HG02884 (cell line): Measurements from ENCODE around the gene WDR73.
A peak's percentile ranks its signal among the peaks of the same experiment; 100 is the strongest.
"Not testable (repeated sequence)": the region's sequence is repeated elsewhere in the genome, so short reads cannot be mapped to it uniquely, and the experiment has no call there.

Experiments used
- ATAC-seq: cut with Tn5 transposase; IDR thresholded peaks from one replicate; pipeline ENCODE4 v1.9.1; 2021; ENCODE audit warnings: mild to moderate bottlenecking, moderate library complexity; ENCODE audit not compliant: unreplicated experiment

Gene WDR73

DNA sequence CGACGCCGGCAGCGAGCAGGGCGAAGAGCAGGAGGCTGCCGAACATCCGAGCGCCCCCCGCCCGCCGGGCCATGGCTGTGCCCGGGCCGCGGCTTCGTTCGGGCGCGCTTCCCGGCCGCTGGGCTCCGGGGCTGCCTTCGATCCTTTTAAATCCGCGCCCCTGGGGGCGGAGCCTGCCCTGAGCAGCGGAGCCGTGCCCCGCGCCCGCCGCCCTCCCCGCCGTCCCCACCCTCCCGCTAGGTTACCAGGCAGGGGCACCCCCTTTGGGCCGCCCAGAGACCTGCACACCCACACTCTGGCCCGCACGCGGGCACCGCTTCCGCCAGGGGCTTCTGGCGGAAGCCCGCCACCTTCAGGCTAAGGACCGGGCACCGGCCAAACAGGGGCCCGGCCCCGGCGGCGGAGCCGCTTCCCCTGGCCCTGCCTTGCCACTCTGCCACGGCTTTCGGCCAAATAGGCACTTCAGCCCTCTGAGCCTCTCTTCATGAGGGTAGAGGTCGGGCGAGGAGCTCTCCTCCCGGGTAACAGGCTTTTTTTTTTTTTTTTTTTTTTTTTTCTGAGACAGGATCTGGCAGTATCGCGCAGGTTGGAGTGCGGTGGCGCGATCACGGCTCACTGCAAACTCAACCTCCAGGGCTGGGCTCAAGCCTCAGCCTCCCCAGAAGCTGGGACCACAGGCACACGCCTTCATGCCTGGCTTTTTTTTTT is 4.2 kb upstream of the WDR73 start, which contains the start of gene NMB:
Gene NMB (minus strand): TSS at position 120 of the 708 bp plus-strand sequence. CDS start 47 bp downstream, at position 73.
- peak; percentile 47 for ATAC-seq

DNA sequence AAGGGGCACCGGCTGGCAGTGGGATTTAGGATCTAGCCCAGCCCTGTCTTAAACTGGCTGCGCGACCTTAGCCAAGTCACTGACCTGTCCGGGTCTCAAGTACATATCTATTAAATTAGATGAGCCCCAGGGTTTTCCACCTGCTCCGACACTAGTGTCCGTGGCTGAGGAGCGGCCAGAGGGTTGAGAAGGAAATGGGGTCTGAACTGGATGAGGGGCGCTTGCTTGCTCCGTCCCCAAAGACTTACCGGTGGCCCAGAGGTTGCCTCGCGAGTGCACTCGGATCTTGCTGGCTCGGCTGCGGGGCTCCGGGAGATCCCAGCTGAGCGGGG is 3.6 kb upstream of the WDR73 start:
- ATAC-seq, result peak; percentile 9

DNA sequence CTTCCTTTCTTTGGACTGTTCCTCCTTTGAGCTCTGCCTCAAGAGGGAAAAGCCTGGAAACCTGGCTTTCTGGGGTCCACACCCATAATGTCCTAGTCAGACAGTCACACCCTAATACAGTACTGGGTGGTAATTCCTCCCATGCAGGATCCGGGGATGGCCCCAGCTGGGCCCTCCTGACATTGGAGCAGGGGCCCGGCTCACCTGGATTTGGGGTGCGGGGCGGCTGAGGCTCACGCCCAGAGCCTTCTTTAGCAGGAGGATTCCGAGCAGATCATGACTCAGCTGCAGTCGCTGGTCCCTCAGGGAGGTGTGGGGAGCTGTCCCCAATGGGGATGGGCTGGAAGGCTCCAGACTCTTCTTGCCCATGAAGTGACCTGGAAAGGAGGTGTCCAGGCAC is 2.9 kb upstream of the WDR73 start:
- ATAC-seq, result no peak

DNA sequence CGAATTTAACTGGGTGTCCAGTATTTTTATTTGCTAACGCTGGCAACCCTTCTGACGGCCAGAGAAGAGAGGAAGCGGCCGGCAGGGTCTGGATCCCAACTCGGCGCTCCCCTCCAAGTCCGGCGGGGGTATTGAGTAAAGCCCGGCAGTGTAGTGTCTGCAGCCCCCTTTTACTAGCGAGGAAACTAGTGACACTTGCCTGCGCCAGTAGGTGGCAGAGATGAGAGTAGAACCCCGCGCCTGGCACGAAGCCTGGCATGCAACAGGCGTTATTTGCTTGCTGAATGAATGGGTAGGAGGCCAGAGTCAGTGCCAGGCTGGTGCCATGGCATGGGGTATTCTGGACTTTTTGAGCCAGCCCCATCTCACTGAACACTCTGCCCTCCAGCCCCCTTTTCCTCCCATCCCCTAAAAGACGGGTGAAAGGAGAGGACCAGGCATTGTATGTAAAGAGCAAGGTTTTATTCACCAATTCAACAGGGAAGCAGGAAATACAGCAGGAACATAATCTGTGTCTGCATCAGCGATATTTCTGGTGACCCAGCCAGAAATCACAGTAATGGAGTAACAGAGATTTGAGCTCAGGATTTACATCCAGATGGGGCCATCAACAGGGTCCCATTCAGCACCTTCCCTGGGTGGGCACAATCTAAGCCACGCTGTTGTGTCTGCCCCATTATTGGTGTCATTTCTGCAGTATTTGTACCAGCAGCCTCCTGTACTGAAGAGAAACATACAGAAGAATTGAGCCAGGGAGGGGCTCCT is 788 bp upstream of the WDR73 start:
- no peak for ATAC-seq

DNA sequence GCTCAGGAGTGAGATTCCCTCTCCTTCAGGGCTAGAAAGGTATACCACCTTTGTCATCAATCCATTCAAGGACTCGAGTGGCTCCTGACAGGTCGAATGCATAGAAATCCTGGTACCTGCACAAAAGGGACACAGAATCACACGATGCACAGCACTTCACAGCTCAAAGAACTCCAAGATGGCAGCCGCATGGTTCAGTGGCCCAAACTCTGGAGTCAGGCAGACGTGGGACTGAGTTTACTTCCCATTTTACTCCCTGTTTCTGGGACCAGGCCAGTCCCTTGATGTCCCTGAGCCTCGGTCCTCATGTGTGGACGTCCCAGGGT is 536 bp downstream of the WDR73 start:
- ATAC-seq, result no peak

DNA sequence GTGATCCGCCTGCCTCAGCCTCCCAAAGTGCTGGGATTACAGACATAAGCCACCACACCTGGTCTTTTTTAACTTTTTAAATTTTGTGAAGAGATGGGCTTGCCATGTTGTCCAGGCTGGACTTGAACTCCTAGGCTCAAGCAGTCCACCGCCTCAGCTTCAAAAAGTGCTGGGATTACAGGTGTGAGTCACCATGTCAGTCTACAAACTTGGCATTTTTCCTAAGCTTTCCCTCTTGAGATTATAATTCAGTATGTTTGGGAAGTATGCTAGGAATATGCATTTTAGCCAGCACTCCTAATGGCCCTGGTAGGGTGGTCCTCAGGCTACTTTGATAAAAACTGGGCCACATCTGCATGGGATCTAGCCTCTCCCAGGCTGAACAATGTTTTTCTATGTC is 4.4 kb downstream of the WDR73 start:
- no peak for ATAC-seq

DNA sequence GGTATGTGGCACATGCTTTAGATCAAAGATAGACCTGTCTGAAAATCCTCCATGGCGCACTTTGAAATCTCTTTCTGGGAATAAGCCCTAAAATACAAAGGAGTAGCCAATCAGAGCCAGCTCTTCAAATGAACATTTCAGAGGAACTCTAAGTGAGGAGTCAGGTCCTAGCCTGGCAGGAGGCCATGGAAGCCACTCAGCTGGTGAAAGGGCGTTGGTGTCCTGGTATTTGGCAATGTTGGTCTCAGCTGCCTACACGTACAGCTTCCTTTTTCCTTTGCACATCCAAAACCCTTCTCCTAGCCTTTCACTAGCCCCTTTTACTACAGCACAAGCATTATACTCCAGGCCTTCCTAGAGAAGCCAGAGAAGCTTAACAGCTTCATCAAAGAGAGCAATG is 5.5 kb downstream of the WDR73 start:
- ATAC-seq, result no peak

DNA sequence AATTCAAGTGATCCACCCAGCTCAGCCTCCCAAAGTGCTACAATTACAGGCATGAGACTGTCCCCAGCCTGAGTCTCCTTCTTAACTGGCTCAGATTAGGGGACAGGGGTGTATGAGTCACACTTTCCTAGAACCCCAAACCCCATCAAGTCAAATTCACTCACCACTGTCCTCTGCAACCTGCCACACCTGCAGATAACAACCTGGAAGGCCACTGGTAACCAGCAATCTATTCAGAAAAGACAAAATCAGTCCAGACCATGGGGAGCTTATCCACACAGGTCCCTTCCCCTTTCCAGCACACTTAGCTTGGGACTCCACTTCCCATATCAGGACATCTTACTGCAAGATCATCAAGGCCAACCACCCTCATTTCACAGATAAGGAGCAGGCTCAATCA is 6.4 kb downstream of the WDR73 start:
- ATAC-seq, result no peak

DNA sequence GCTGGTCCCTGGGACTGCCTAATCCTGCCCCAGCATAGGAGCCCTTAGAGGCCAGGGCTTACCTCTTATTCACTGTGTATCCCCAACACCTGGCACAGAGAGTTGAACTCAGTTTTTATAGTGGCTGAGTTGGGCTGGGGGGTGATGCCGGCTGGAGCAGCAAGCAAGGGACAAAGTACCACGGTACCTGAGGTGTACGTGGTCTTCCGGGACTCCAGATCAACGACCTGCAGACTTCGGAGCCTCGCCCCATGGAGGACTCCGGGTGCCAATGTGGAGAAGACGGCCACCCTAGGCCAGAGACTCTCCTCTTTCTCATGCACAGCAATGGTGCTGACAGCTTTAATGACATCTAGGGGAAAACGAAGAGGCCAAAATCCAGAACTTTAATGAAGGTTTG is 8.1 kb downstream of the WDR73 start:
- no peak for ATAC-seq

DNA sequence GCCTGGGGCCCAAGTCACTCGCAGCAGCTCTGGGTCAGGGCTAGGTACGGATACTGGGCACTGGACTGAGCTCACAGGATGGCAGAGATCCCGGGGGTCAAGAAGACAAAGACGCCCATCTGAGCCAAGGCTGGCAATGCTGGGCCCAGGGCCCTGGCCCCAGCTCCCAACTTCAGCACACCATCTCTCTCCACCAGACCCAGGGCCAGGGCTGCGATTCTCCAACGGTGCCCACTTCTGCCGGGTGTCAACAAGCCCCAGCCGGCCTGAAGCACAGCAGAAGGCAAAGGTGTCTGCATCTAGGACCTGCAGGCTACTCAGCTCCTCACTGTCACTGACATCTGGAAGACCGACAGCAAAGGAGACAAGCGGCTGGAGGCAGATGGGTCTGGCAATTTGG is 8.6 kb downstream of the WDR73 start:
- no peak for ATAC-seq

DNA sequence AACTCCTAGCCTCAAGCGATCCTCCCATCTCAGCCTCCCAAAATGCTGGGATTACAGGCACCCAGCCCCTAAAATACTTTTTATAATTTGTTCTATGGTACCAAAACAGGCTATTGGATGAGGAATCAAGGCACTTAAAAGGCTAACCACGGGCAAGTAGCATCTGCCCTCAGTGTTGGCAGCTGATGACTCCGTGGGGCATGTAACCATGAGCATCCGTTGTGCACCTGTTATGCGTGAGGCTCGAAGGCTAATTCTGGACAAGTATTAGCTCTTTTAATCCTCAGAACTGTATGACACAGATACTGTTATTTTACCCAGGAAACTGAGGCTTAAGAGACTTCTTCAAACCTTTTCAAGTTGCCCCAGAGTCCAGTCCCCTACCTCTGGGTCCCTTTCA is 10.2 kb downstream of the WDR73 start:
- no peak for ATAC-seq

DNA sequence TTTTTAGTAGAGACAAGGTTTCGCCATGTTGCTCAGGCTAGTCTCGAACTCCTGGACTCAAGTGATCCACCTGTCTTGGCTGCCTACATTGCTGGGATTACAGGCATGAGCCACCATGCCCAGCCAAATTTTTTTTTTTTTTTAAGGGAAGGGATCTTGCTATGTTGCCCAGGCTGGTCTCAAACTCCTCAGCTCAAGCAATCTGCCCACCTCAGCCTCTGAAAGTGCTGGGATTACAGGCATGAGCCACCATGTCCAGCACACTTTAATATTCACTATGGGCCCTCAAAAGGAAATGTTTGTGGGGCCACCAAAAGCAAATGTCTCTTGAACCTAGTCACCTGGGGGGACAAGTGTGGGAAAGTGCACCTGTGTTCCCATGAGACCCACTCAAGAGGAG is 11.4 kb downstream of the WDR73 start:
- ATAC-seq, result not testable (repeated sequence)

DNA sequence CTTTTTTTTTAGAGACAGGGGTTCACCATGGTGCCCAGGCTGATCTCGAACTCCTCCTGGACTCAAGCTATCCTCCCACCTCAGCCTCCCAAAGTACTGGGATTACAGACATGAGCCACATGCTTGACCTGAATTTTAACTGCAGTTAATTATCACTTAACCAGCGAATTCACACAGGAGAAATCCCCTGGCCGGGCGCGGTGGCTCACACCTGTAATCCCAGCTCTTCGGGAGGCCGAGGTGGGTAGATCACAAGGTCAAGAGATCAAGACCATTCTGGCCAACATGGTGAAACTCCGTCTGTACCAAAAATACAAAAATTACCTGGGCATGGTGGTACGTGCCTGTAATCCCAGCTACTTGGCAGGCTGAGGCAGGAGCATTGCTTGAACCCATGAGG is 12.2 kb downstream of the WDR73 start:
- ATAC-seq, result not testable (repeated sequence)

DNA sequence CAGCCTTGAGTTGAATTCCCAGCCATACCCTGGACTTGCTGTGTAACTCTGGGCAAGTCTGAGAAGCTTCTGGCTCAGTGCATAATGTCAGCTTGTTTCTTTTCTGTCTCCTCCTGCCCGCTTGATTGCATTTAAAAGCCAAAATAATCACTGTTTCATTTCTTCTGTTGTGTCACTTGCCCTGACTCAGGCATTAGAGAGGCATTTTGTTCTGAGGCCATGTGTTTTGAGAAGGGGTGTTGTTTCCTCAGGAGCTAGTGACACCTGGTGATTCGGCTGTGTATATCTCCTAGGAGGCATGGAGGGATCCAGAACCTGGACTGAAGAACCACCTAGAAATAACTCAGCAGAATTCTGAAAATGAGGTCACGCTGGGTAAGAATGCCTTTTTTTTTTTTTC is 16.0 kb downstream of the WDR73 start:
- no peak for ATAC-seq

DNA sequence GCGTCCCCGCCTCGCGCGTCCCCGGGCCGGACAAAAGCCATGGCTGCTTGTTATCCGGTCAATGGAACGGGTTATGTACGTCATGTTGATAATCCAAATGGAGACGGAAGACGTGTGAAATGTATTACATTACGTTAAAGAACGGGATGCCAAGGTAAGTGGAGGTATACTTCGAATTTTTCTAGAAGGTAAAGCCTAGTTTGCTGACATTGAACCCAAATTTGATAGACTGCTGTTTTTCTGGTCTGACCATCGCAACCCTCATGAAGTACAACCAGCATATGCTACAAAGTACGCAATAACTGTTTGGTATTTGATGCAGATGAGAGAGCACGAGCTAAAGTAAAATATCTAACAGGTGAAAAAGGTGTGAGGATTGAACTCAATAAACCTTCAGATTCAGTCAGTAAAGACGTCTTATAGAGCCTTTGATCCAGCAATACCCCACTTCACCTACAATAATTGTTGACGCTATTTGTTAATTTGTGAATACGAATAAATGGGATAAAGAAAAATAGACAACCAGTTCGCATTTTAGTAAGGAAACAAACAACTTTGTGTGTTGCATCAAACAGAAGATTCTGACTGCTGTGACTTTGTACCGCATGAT is 19.8 kb downstream of the WDR73 start:
- ATAC-seq, result no peak

DNA sequence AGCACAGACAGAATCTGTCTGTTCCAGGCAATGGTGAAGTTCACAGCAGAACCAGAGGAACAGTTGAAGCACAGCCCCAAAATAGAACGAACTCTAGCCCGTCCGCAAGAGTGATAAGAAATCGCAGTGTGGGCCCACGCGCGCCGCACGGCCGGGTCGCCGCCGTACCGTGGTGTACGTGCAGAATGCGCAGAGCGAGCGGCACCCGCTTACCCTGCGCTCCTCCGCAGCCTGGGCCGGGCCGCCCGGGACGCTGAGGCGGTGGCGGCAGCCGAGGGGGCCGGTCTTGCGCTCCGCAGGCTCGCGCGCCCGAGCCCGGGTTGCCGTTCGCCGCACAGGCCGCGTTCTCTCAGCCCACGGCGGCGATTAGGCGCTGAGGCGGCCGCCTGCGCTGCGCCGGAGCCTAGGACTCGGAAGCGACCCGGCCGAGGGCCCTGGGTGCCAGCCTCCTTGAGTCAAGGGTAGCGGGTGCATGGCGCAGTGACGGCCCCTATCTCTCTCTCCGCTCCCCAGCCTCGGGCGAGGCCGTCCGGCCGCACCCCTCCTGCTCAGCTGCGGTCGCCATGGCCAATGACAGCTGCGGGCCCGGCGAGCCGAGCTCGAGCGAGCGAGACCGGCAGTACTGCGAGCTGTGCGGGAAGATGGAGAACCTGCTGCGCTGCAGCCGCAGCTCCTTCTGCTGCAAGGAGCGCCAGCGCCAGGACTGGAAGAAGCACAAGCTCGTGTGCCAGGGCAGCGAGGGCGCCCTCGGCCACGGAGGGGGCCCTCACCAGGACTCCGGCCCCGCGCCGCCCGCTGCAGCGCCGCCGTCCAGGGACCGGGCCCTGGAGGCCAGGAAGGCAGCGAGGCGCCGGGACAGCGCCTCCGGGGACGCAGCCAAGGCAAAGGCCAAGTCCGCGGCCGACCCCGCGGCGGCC is 20.5 kb downstream of the WDR73 start:
- ATAC-seq, result peak; percentile 39

DNA sequence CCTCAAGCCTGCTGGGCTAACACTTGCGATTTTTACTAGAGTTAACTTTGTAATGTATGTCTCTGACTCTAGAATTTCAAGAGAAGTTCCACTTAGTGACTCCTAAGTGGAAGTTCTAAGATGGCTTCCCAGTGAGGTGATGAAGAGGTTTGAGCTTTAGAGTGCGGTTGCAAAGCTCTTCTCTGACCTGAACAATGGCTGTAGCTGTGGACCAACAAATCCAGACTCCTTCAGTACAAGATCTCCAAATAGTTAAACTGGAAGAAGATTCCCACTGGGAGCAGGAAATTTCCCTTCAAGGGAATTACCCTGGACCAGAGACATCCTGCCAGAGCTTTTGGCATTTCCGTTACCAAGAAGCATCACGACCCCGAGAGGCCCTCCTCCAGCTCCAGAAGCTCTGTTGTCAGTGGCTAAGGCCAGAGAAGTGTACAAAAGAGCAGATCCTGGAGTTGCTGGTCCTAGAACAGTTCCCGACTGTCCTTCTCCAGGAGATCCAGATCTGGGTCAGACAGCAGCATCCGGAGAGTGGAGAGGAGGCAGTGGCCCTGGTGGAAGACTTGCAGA is 22.3 kb downstream of the WDR73 start:
- ATAC-seq, result no peak

DNA sequence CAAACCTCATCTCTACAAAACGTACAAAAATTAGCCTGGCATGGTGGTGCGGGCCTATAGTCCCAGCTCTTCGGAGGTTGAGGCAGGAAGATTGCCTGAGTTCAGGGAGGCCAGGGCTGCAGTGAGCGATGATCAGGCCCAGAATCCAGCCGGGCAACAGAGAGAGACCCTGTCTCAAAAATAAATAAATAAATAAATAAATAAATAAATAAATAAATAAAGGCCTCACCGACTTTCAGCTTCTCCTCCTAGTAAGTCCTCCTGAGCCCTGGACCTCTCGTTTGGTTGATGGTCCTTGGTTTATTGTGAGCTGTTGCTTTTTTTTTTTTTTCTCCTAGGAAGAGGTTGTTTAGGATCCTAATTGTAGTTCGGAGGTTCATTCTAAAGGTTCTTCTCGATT is 25.1 kb downstream of the WDR73 start:
- ATAC-seq, result no peak

DNA sequence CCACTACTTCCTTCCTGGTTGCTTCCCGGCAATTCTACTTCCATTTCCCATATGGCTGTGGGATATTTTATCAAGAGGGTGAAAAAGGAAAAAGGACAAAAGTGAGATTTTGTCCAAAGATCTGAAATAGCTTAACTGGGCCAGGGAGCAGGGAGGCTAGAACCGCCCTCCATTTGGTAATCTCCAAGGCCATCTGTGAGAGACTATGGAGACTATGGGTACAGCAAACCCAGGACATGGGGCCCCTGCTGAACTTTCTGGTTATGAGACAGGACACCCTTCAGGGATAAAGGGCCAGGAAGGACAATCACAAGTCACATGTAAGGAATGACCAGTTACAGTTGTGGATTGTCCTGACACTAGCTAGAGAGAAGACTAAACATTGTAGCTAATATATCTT is 29.0 kb downstream of the WDR73 start:
- no peak for ATAC-seq

DNA sequence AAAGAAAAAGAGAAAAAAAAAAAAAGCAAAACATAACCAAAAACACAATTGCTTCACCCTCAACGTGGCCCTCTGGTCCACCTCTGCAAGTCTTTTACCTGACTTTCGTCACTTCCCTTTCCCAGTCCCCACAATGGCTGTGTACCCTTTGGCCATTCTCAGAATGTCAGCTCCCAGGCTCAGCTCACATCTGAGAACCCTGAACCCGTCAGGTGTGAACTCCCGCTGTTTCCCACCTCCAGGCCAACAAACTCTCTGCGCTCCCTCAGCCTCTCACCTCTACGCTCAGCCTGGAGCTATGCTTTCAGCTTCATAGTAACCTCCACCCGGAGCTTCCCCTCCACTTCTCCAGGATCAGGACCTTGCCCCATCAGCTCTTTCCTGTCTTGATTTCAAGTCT is 29.7 kb downstream of the WDR73 start:
- ATAC-seq, result no peak

DNA sequence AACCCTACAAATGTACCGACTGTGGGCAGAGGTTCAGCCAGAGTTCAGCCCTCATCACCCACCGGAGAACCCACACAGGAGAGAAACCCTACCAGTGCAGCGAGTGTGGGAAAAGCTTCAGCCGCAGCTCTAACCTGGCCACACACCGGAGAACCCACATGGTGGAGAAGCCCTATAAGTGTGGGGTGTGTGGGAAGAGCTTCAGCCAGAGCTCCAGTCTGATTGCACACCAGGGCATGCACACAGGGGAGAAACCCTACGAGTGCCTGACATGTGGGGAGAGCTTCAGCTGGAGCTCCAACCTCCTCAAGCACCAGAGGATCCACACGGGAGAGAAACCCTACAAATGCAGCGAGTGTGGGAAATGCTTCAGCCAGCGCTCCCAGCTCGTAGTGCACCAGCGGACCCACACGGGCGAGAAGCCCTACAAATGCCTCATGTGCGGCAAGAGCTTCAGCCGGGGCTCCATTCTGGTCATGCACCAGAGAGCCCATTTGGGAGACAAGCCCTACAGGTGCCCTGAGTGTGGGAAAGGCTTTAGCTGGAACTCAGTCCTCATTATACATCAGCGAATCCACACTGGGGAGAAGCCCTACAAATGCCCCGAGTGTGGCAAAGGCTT is 32.6 kb downstream of the WDR73 start:
- no peak for ATAC-seq
